ENCODE results near the gene TEDC2. TPM values are rescaled to one million over a fixed set of nuclear protein-coding genes. Genes with fewer than 3 reads are reported as not detected.

TEDC2 gene
- polyA plus RNA-seq, 6 donors from 2014 or later, result 0.16 to 1.7 (median 0.58) TPM; not detected in 2

DNA sequence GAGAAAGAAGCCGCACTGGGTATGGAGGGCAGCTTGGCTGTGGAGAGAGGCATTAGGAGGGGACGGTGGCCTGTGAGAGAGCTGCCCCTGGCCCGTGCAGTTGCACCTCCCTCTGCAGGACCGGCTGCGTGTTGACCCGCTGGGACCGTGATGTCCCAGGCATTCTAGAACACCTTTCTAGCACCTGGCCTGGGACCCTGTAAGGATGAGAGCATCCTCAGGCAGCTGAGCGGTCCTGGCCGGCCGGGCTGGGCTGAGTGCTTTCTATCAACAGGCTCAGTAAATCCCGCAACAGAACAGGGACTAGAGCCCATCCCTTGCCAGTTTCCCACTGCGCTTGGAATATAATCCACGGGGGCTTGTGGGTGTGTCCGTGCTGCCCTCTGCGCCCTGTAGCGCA is 29.7 kb downstream of the TEDC2 start:
- H3K4me3 Mint-ChIP-seq, result no peak overlapping the region
- ATAC-seq (ENCODE audit: low read depth in 2 of 2) (no peak), DNase-seq (no peak)
- no peaks in the 10 kb centered on the region for H3K27me3 Mint-ChIP-seq
- peaks cover 11 to 21% (median 12%) of the 10 kb centered on the region in 3 donors for H3K4me1 Mint-ChIP-seq
- peak overlapping the region in 1 of 6 donors; percentile 38 for H3K27ac Mint-ChIP-seq
- no peaks in the 10 kb centered on the region for H3K36me3 Mint-ChIP-seq
- H3K9me3 Mint-ChIP-seq, result no peaks in the 10 kb centered on the region

DNA sequence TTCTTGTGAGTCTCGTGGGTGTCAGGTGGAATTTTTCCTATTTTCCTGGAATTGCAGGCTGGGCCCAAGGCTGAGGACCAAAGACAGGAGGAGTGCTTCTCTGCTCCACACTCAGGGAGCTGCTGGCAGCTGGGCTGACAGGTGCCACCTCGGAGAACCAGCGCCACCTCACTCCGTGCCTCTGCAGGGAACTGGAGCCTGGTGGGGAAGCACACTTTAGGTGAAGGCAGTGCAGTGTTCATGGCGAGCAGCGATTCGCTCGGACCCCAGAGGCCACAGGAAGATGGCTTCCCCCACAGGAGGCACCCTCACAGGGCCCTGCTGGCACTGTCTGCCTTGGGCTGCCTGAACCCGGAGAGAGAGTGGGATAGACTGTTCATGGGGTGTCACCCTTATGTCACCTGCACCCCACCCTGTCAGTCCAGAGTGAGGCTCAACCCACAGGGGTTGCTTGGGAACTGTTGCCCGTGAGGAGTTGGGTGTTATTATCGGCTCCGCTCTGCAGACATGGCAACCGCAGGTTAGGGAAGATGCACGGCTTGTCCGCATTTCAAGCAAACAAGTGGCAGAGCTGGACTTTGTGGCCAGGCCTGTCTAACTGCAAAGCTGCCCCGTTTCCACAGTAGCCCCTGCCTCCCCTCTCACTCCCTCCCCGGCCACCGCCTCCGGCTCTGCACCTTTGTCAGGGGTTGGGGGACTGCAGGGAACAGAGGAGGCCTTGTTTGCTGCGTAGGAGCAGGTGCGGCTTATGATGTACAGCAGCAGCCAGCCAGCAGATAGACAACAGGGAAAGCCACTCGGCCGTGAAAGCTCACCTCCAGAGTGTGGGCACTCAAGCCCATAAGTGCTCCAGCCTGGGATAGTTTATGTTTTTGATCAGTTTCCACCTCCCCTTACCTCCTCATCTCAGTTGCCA is 30.5 kb downstream of the TEDC2 start:
- Mint-ChIP-seq H3K4me1 (peaks cover 11 to 21% (median 12%) of the 10 kb centered on the region in 3 donors), H3K4me3 (no peak overlapping the region), H3K27ac (peak overlapping the region in 1 of 6 donors; percentile 38), H3K27me3 (no peaks in the 10 kb centered on the region), H3K36me3 (no peaks in the 10 kb centered on the region), H3K9me3 (no peaks in the 10 kb centered on the region)
- no peak for DNase-seq
- ATAC-seq (ENCODE audit: low read depth in 2 of 2), result no peak

DNA sequence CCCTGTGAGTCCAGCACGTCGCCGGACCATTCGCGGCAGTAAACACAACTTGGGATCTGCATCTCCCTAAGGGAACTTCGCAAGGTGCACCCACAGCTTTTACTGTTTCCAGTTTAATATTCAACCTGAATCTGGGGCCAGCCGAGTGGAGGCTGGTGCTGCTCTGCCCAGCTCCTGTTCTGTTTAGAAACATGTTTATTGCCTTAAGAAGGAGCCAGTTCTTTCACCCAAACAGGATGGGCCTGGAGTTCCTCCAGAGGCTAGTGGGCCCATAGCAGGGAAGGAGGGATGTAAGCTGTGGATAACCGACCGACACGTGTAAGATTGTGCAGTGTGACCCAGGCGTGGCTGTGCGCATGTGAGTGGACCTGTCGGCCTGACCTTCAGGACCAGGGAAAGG is 32.4 kb downstream of the TEDC2 start:
- no peak for DNase-seq
- no peak overlapping the region for H3K4me3 Mint-ChIP-seq

DNA sequence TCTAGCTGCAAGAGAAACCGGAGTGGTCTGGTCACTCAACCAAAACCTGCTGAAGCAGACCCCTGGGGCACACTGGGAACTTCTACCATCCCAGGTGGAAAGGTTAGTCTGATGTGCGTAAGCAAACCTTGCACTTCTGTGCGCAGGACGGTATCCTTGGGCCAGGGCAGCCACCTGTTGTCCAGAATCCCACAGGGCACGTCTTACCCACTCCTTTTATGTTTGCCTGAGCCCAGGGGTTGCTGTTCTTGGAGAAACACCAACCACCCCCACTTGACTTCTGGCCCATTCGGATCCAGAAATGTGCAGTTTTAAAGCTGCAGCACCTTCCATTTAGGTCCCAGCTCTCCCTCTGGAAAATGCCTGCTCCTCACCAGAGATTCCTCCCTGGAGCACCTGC is 33.7 kb downstream of the TEDC2 start:
- no peak for DNase-seq
- no peaks in the 10 kb centered on the region for H3K27me3 Mint-ChIP-seq

More for the DNA sequence above, 32.4 kb downstream of the TEDC2 start:
- Mint-ChIP-seq H3K4me1 (peaks cover 3 to 9% (median 4%) of the 10 kb centered on the region in 3 donors), H3K27ac (no peak overlapping the region), H3K36me3 (no peaks in the 10 kb centered on the region), H3K27me3 (no peaks in the 10 kb centered on the region), H3K9me3 (no peaks in the 10 kb centered on the region)
- no peak for ATAC-seq (ENCODE audit: low read depth in 2 of 2)

DNA sequence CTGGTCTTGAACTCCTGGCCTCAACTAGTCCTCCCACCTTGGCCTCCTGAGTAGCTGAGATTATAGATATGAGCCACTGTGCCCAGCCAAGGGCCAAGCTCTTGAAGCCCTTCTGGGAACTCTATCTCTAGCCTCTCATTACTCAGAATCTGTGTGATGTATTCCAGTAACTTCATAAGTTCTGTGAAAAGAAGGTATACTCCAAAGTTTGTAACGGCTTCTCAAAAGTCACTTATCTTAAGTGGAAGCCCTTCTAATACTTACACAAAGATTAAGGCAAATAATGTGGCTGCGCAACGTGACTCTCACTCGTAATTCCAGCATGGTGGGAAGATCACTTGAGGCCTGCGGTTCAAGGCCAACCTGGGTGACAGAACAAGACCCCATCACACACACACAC is 34.7 kb downstream of the TEDC2 start:
- no peaks in the 10 kb centered on the region for H3K4me1 Mint-ChIP-seq
- no peak for DNase-seq
- H3K36me3 Mint-ChIP-seq, result no peaks in the 10 kb centered on the region
- no peak overlapping the region for H3K4me3 Mint-ChIP-seq
- ATAC-seq (ENCODE audit: low read depth in 2 of 2), result no peak
- no peaks in the 10 kb centered on the region for H3K9me3 Mint-ChIP-seq
- H3K27ac Mint-ChIP-seq, result no peak overlapping the region
- H3K27me3 Mint-ChIP-seq, result no peaks in the 10 kb centered on the region

More for the DNA sequence above, 33.7 kb downstream of the TEDC2 start:
- H3K27ac Mint-ChIP-seq, result no peak overlapping the region
- H3K9me3 Mint-ChIP-seq, result no peaks in the 10 kb centered on the region
- H3K36me3 Mint-ChIP-seq, result no peaks in the 10 kb centered on the region
- H3K4me1 Mint-ChIP-seq, result no peaks in the 10 kb centered on the region
- no peak overlapping the region for H3K4me3 Mint-ChIP-seq
- ATAC-seq (ENCODE audit: low read depth in 2 of 2), result no peak

DNA sequence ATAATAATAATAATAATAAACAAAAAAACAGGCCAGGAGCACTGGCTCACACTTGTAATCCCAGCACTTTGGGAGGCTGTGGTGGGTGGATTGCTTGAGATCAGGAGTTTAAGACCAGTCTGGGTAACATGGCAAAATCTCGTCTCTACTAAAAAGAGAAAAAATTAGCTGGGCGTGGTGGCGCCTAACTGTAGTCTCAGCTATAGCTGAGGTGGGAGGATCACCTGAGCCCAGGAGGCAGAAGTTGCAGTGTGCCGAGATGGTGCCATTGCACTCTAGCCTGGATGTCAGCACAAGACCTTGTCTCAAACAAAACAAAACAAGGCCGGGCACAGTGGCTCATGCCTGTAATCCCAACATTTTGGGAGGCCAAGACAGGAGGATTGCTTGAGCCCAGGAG is 35.1 kb downstream of the TEDC2 start:
- H3K4me3 Mint-ChIP-seq, result no peak overlapping the region
- ATAC-seq (ENCODE audit: low read depth in 2 of 2) (no peak), DNase-seq (no peak)
- H3K4me1 Mint-ChIP-seq, result no peaks in the 10 kb centered on the region
- no peaks in the 10 kb centered on the region for H3K27me3 Mint-ChIP-seq
- H3K27ac Mint-ChIP-seq, result peak overlapping the region in 1 of 6 donors; percentile 33
- no peaks in the 10 kb centered on the region for H3K36me3 Mint-ChIP-seq
- H3K9me3 Mint-ChIP-seq, result no peaks in the 10 kb centered on the region

DNA sequence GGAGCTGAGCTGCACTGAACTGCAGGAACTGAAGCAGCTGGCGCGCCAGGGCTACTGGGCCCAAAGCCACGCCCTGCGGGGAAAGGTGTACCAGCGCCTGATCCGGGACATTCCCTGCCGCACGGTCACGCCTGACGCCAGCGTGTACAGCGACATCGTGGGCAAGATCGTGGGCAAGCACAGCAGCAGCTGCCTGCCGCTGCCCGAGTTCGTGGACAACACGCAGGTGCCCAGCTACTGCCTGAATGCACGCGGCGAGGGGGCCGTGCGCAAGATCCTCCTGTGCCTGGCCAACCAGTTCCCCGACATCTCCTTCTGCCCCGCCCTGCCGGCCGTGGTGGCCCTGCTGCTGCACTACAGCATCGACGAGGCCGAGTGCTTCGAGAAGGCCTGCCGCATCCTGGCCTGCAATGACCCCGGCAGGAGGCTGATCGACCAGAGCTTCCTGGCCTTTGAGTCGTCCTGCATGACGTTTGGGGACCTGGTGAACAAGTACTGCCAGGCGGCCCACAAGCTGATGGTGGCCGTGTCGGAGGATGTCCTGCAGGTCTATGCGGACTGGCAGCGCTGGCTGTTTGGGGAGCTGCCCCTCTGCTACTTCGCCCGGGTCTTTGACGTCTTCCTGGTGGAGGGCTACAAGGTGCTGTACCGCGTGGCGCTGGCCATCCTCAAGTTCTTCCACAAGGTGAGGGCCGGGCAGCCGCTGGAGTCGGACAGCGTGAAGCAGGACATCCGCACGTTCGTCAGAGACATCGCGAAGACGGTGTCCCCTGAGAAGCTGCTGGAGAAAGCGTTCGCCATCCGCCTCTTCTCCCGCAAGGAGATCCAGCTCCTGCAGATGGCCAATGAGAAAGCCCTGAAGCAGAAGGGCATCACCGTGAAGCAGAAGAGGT is 36.6 kb downstream of the TEDC2 start:
- no peaks in the 10 kb centered on the region for H3K9me3 Mint-ChIP-seq
- H3K4me1 Mint-ChIP-seq, result peaks cover 0 to 6% (median 0%) of the 10 kb centered on the region in 3 donors
- H3K36me3 Mint-ChIP-seq, result no peaks in the 10 kb centered on the region
- ATAC-seq (ENCODE audit: low read depth in 2 of 2) (no peak), DNase-seq (no peak)
- H3K4me3 Mint-ChIP-seq, result no peak overlapping the region
- H3K27ac Mint-ChIP-seq, result no peak overlapping the region
- H3K27me3 Mint-ChIP-seq, result no peaks in the 10 kb centered on the region

DNA sequence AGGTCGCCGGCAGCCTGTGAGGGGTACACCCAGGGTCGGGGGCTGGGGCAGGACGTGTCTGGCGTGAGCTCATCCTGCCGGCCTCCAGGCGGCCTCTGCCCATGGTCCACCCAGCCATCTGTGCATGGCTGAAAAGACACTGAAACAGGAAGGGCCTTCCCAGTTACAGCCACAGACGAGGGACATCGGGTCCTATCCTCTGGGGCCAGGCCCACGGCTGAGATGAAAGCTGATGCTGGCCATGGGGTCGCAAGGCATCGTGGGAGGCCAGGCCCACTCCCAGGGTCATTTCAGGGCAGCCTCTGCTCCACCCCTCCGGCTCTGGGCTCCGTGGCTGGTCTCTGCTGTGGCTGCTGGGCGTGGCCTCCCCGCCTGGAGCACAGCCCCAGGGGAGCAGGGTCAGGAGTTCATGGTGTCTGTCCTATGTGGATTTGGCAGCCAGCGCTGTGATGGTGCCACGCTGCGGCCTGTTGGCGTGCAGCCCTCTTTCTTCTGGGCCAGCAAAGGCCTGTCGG is 37.3 kb downstream of the TEDC2 start:
- Mint-ChIP-seq H3K4me3 (no peak overlapping the region), H3K9me3 (no peaks in the 10 kb centered on the region), H3K27me3 (no peaks in the 10 kb centered on the region), H3K27ac (peak overlapping the region in 1 of 6 donors; percentile 34), H3K4me1 (peaks cover 0 to 10% (median 0%) of the 10 kb centered on the region in 3 donors), H3K36me3 (no peaks in the 10 kb centered on the region)
- DNase-seq (no peak), ATAC-seq (ENCODE audit: low read depth in 2 of 2) (no peak)

DNA sequence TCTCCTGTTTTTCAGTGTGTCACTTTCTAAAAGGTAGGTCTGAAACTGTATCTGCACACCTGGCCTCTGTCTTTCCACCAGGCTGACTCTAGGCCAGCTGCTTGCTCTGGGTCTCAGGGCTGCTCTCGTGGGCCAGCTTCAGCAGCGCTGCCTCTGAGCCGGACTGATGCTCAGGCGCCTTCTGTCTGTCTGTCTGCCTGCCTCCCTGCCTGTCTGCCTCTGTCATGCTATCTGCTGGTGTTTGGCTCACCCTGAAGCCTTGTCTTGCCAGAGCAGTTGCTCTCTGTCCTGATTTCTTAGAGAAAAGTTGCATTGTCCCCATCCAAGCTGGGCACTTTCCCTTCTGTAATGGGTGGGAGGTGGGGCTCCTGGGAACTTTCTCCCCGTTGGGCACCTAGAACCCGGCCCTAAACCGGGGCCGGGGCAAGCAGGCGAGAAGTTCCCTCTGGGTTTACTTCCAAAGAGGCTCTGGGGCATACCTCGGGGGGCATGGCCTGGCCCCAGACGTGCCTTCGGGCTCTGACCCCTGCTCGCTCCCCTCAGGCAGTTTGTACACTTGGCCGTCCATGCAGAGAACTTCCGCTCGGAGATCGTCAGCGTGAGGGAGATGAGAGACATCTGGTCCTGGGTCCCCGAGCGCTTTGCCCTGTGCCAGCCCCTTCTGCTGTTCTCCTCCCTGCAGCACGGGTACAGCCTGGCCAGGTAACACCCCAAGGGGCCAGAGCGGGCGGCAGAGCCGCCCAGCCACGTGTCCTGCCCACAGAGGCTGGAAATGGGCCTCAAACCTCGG is 38.0 kb downstream of the TEDC2 start:
- H3K27me3 Mint-ChIP-seq, result no peaks in the 10 kb centered on the region
- DNase-seq, result no peak

DNA sequence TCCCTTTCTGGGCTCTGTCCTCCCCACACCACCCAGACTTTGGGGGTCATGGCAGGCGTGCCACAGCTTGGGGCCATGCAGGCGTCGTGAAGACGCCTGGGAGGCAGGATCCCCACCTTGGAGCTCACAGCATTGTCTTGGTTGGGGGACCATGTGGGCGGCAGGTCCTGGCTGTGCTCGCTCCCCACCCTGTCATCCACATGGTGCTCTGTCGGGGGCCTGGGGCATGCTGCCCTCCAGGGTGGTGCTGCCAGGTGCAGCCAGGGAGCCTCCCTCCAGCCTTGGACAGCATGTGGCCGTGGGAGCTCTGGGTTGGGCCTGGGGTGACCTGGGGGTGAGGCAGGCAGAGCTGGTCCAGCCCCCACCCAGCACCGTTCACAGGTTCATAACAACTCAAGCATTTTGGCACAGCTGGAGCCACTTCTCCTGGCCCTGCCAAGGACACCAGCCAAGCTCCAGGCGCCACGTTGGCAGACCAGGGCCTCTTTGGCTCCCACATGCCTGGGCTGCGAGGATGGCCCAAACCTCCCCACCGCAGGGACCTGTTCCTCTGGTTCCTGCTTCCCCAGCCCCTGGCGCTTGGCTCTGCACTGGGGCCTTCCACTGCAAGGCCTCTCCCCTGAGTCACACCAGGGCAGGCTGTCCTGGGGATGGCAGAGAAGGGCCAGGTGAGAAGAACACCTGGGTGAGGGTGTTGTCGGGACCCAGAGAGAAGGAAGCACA is 38.8 kb downstream of the TEDC2 start:
- Mint-ChIP-seq H3K9me3 (no peaks in the 10 kb centered on the region), H3K4me1 (peaks cover 0 to 11% (median 0%) of the 10 kb centered on the region in 3 donors), H3K36me3 (no peaks in the 10 kb centered on the region), H3K27ac (peak overlapping the region in 1 of 6 donors; percentile 12), H3K27me3 (no peaks in the 10 kb centered on the region), H3K4me3 (no peak overlapping the region)
- DNase-seq (no peak), ATAC-seq (ENCODE audit: low read depth in 2 of 2) (no peak)

More for the DNA sequence above, 38.0 kb downstream of the TEDC2 start:
- Mint-ChIP-seq H3K27ac (no peak overlapping the region), H3K36me3 (no peaks in the 10 kb centered on the region), H3K9me3 (no peaks in the 10 kb centered on the region), H3K4me1 (peaks cover 0 to 11% (median 0%) of the 10 kb centered on the region in 3 donors), H3K4me3 (no peak overlapping the region)
- ATAC-seq (ENCODE audit: low read depth in 2 of 2), result no peak

DNA sequence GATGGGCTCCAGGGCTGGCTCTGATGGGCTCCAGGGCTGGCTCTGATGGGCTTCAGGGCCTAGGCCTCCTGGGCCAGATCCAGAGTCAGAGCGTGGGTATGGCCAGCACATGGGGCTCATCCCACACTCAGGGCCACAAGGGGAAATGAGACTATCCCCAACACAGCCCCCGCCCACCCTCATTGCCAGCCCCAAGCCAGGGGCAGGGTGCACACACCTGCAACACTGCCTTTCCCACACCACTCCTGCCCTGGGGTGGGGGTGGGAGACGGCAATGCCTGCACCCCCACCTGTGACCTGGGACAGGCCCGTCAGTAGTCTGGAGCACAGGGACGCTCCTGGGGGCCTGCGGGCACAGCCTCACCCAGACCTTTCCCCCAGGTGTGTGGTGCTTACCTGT is 39.5 kb downstream of the TEDC2 start:
- no peak overlapping the region for H3K4me3 Mint-ChIP-seq
- no peaks in the 10 kb centered on the region for H3K27me3 Mint-ChIP-seq
- no peak overlapping the region for H3K27ac Mint-ChIP-seq
- H3K9me3 Mint-ChIP-seq, result no peaks in the 10 kb centered on the region
- H3K36me3 Mint-ChIP-seq, result no peaks in the 10 kb centered on the region
- no peak for ATAC-seq (ENCODE audit: low read depth in 2 of 2)
- H3K4me1 Mint-ChIP-seq, result peaks cover 0 to 11% (median 0%) of the 10 kb centered on the region in 3 donors
- no peak for DNase-seq

DNA sequence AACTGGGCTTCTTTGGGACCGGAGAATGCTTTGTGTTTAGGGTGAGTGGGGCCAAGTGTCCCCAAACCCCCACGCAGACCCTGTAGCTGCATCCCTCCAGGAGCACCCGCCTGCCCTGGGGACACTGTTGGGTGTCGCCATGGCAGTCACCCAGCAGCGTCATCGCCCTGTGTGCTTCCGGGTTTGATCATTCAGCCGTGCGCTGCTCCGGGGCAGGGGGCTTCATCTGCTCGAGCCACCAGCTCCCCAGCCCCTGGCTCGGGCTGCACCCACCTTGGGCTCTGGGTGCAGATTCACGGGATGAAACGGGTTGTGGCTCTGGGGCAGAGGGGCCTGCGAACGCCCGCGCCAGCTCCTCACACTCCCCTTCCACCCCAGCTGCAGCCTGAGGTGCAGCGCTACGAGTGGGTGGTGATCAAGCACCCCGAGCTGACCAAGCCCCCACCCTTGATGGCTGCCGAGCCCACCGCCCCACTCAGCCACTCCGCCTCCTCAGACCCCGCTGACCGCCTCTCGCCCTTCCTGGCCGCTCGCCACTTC is 40.1 kb downstream of the TEDC2 start:
- Mint-ChIP-seq H3K4me1 (peaks cover 0 to 11% (median 2%) of the 10 kb centered on the region in 3 donors), H3K27ac (peak overlapping the region in 1 of 6 donors; percentile 29)

More for the DNA sequence above, 40.1 kb downstream of the TEDC2 start:
- Mint-ChIP-seq H3K4me3 (peak overlapping the region in 1 of 8 donors; percentile 53), H3K9me3 (no peaks in the 10 kb centered on the region), H3K27me3 (no peaks in the 10 kb centered on the region), H3K36me3 (no peaks in the 10 kb centered on the region)
- ATAC-seq (ENCODE audit: low read depth in 2 of 2) (no peak), DNase-seq (no peak)

All from naive B cell (primary cell).